Inflammatory macrophage treated with lipopolysaccharide for 4 hours (primary cell): ENCODE data around the gene GRAMD2B.
"Not testable (repeated sequence)": the region's sequence is repeated elsewhere in the genome, so short reads cannot be mapped to it uniquely, and the experiment has no call there.

Experiments
- DNase-seq: peaks from one replicate; pipeline ENCODE4 v3.0.0-alpha.2; 2020

The GRAMD2B gene

DNA sequence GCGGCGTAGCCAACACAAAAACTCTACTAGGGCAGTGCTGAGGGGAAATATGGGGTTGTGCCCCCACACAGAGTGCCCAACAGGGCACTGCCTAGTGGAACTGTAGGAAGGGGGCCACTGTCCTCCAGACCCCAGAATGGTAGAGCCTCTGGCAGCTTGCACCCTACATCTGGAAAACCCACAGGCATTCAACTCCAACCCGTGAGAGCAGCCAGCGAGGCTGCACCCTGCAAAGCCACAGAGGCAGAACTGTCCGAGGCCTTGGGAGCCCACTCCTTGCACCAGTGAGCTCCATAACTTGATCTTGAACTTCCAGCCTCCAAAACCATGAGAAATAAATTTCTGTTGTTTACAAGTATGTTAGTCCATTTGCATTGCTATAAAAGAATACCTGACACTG, 27.7 kb downstream of the GRAMD2B start:
- no peak for DNase-seq

DNA sequence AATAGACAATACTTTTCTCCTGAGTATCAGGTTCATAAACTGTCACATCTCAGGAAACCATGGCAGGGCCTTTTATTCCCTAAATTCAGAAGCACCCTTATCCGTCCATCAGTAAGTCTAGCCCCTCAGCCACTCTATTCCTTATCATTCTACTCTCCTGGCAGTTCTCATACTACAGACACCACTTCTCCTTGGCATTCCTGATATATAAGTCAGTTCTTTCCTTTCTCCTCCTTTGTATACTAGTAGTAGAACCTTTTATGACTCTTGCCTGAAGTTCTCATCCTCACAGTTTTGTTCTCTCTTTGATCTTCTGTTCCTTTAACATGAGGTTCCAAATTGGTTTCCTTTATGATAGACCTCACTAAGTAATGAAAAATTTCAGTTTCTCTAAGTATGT, 29.3 kb downstream of the GRAMD2B start:
- no peak for DNase-seq

DNA sequence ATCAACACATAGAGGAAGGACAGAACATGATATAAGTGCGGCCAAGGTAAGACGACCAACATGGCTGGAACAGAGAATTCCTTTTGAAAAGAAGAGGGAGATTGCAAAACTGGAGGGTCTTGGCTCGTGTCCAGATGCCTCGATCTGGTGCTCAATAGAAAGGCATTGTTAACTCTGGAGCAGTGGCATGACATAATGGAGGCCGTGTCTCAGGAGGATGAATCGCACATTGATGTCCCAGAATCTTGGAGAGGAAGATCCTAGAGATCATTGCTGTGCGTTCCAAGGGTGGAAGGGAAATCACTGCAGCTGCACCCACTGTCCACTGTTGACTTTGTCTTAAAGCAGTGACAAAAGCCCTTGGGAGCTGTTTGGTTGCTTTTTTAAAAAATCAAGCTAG, 30.9 kb downstream of the GRAMD2B start:
- DNase-seq, result no peak

DNA sequence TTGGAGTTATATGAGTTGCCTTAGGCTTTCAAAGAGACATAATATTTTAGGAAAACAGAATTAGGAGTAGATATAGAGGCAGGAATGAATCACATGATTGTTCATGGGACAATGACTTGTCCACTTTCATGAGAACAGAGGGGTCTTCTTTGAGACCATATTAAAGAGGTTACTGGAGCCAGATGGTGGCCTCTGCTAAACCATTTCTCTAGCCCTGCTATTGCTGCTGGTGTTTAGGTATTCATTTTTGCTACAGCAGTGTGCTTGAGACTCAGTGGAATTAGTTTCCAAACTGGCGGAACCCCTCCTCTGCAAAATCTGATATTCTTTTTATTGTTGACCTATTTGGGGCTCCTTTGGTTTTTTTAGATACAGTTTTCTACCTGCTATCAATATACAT, 31.3 kb downstream of the GRAMD2B start:
- DNase-seq, result no peak

DNA sequence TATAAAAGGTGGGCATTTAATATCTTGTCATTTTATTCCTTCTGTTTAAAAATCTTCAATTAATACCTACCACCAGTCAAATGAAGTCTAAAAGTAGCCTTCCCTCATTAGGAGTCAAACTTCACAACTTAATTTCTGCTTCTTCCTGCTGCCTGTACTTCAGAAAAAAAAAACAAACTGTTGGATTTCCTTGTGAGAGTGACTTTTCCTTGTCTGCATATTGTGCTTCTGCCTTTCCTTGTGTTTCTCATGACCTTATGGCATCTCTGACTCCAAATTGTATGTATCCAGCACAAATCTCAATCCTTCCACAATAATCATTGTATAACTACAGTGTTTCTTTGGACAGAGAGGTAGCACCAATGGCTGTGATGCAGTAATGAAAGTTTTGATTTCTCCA, 32.1 kb downstream of the GRAMD2B start:
- DNase-seq, result no peak

DNA sequence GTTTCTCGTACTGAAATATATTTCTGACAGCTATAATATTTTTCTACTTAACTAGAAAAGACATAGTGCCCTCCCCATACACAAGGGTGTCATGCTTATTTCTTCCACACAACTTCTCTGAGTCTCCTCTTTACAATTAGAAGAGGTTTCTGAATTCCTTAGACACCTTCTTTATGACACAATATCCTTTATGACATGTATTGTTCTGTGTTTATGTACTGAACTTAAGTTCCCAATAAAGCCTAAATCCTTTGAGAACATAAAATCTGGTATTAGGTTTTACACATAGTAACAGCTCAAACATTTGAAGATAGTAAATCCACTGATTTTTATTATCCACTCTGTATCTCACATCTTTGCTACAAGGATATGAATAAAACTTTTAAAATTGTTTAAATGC, 32.5 kb downstream of the GRAMD2B start:
- DNase-seq, result no peak

DNA sequence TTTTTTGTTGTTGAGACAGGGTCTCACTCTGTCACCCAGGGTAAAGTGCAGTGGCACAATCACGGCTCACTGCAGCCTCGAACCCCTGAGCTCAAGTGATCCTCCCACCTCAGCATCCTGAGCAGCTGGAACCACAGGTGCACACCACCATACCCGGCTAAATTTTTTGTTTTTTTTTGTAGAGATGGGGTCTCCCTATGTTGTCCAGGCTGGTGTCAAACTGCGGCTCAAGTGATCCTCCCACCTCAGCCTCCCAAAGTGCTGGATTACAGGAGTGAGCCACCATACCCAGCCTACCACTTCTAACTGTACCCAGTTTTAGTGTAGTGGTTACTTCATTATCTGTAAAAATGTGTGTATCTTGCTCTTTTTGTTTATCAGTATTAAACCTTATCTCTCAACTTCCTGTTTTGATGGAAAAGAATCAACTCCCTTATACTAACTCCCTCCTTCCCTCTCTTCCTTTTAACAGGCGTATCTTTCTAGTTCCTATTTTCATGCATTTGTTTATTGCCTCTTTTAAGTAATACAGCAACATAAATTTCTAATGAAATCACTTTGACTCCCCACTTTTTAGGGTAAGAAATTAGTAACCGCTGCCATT, 33.1 kb downstream of the GRAMD2B start:
- DNase-seq, result no peak

DNA sequence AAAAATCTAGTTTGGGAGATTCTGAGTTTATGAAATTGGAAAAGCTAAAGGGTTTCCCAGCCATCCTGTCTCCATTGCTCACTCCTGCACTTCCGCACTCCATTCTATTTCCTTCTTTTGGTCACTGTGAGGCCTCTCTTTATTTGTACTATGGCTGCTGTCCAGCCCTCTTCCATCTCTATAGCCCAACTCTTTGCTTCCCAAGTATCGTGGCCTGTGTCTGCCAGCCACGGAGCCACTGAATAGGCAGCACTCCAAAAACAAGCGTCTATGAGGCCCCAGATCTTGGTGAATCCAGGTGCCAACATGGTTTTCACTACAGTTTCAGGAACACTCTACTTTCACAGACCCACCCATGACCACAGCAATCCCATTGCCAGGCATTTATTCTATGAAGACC, 37.2 kb downstream of the GRAMD2B start:
- DNase-seq, result no peak

DNA sequence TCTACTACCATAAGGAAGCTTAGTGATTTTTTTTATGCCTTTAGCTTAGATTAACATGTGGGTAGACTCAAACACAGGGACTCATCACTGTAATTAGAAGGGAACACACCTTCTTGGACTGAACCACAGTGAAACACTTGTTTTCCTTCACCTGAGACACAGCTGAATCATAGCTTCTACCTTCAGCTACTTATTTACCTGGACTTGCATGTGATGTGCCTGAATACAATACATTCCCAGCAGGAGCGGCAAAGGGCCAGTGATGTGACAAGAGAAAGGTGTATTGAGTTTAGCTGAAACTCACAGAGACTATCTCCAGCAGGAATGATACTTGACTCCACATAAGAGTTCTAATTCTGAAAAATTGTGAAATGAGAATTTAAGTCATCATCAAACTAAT, 37.8 kb downstream of the GRAMD2B start:
- no peak for DNase-seq

DNA sequence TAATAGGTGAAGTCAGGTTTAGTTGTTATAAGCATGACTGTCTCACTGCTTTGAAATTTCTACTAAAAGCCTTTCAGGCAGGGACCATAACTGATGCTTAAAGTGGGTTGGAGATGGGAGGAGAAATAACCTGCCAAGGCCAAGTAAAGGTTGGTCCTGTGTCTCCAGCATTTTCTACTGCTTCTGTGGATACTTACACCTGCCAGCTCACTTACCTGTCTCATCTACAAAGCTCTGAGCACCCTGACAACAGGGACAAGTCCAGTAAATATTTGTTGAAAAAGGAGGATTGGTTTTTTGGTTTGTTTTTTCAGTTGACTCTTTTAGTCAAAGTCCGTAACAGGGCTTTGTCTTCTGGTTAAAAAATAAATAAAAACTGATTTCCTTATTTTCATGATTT, 38.6 kb downstream of the GRAMD2B start:
- no peak for DNase-seq

DNA sequence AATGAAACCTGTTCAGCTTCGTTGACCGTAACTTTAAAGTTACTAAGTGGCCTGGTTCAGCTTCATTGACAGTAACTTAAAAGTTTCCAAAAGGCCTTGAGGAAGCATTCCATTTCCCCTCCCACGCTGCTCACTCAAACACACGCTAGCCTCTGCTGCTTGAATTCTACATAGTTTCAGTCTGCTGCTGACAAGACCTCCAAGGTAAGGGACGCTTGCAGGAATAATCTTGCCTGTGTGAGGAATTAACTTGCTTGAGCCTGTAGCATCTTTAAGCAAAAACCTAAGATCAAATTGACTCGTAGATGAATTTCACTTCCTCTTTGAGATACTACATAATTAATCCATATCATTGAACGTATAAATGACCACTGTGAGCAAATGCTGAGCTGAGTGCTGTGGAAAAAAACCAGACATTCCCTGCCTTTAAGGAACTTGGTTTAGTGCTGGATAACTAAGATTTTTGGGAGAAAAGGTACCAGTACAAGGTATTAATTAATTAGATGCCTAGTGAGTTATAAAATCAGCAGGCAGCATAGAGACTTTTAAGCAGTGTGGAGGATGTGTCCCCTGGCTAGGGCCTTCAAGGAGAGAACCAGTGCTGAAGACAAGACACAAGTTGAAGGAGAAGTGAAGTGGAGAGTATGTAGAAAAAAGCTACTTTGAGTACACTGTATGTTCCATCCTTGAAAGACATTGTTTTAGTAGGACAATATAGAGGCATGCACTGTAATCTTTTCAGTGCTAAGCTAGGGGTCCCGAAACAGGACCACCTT, 39.2 kb downstream of the GRAMD2B start:
- no peak for DNase-seq

DNA sequence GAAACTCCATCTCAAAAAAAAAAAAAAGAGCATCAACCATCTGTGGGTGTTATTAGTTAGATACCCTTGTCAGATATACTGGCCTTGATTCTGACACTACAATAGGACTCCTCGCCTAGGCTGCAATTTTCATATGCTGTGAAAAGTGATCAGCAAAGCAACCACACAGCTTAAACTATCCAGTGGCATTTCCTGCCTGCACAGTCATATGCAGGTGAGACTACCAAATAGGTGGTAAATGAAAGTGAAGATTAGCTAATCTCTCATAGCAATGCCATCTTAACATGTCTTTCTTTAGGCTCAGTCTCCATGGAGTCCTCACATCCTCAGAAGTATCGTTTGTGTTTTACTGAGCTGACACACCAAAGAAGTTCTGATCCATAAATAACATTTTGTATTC, 40.8 kb downstream of the GRAMD2B start:
- DNase-seq, result no peak

DNA sequence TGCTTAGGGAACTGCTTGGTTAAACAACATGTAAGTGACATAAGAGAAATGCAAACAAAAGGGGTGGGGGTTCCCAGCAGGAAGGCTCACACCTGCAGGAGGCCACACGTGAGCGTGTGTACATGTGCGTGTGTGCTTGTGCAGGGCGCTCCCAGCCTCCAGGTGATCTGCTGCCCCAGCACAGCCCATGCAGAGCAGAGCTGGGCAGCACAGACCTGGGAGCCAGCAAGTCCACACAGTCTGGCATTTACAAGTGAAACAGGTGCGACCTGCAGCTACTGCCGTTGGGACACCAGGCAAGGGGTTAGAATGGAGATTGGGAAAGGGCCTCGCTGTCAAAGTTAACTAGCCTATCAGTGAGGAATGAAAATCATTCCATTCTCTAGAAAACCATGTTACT, 41.8 kb downstream of the GRAMD2B start:
- no peak for DNase-seq

DNA sequence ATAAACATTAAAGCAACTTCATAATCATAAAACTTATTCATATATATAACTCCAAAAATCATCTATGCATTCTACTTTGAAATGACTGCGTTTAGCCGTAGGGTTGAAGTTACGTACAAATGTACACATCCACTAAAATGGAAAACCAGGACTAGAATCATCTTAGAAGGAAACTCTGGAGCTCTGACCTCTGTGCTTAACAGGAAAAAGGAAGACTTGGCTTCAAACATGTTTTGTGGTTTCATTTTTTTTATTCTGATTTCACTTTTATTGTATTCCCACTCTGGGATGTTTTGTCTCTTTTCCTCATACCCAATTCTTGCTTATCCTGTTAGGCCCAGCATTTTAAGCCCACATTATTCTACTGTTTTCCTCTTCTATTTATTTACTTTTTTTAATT, 44.9 kb downstream of the GRAMD2B start:
- DNase-seq, result no peak

DNA sequence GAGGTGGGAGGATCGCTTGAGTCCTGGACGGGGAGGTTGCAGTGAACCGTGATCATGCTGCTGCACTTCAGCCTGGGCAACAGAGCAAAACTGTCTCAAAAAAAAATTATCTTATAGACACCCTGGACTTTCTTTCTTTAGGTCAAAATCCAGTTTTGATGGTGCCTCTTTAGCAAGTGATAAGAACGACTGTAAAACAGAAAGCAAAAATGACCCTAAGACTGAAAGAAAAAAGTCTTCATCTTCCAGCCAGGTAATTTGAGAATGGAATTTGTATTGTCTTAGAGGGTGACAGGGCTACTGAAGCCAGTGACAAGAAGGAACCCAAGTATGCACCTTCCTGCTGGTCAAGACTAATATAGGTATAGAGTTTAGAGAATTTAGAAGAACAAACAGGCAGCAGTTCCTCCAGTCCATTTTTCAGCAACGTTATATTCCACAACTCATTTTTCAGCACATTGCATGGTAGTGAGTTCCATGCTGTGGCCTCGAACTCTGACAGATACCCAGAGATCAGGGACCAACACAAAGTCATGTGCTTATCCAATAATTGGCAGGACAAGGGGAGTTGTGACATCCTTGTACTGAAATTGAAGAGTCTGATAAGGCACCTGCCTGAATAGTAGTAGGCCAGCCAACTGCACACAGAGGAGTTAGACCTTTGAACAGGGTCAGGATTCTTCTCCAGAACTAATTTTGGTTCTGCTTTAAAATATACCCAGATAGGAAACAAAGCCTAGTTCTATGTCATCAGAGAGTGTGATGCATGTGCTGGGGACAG, 46.5 kb downstream of the GRAMD2B start:
- no peak for DNase-seq

DNA sequence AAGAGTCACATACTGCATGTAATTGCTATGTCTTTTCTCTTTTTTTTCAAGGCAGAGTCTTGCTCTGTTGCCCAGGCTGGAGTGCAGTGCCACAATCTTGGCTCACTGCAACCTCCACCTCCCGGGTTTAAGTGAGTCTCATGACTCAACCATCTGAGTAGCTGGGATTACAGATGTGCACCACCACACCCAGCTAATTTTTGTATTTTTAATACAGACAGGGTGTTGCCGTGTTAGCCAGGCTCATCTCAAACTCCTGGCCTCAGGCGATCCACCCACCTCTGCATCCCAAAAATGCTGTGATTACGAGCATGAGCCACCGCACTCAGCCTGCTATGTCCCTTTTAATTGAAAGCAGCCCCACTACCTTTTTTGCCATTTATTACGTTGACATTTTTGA, 47.3 kb downstream of the GRAMD2B start:
- not testable (repeated sequence) for DNase-seq

DNA sequence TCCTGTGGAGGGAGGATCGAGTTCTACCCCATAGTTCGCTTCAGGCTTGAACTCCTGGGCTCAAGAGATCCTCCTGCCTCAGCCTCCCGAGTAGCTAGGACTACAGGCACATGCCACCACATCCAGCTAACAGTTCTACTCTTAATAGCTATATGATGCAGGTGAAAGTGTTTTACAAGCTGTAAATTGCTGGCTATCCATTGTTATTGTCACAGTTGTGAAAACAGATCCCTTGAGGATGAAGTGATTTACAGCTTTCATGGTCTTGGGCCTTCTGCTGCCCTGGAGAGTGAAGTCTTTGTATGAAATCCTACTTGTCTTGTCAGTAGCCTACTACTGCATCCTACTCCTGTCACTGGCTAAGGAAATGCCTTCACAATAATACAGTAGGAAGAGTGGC, 48.0 kb downstream of the GRAMD2B start:
- DNase-seq, result no peak

DNA sequence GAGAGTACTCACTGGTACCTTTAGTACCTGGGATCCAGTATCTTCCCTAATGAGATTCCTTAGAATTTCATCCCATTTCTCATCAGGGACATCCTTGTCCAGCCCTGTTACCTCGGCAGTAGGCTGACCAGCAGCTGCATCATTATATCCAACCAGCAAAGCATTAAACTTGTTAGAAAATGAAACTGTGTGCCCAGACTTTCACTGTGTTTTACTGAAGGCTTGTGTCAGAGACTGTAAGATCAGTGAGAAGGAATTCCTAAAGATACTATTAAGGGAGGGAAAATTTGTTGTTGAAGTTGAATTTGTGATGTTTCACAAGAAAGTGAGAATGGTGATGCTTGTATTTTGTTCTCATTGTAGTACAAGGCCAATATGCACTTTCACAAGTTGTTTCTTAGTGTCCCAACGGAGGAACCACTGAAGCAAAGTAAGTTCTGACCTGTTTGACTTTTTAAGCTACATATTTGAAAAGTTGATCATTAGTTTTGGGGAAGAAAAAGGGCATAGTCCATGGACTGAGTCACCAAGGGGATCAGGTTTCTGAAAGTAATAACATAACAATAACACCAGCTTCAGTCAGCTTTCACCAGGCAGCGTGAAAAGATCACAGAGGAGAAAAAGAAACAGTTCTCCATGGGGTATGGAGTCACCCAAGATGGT, 48.8 kb downstream of the GRAMD2B start:
- DNase-seq, result no peak

DNA sequence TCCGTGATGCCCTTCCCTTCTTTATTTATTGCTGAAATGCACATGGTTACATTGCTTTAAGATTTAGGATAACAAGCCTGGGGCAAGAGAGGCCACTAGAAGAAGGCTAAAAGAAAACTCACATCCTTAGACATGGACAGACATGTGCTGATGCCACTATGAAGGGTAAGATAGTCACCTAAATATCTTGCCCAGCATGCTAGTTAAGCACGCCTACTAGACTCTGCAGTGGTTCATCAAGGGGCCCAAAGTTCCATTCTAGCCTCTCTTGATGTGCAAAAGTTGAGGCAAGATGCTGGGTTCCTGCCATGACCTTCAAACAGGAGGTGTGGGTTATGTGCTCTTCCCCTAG, 49.3 kb downstream of the GRAMD2B start:
- no peak for DNase-seq

DNA sequence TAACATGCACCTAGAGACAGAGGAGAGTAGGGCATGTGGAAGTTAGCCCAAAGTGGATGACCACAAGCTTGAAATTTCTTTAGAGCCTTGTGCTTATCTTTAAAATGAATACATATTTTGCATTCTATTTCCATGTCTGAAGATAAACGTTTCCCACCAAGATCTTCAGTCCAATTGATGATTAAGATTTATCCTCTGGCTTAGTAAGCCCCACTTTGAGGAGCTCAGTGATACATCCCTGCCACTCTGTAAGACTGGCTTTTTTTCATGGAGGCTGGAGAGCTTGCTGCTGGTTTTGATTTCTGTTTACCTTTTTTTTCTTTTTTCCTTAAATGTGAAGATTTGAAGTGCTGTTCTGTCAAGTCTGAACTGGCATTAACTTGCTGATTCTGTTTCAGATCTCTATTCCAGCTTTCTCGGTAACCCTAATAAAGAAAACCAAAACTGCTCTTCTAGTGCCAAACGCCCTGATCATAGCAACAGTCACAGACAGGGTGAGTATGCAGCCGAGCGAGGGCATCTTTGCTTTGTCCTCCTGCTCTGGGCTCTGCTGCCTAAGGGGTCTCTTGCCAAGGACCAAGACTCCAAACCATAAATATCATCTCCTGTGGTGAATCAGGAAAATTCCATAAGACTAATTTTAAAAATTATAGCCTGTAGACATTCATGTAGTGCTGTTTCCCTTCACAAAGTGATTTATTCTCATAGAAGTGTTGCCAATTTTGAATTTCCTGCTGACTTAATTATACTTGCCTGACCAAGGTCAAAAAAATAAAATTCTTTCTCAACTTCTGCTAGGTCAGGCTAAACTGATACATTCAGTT, 54.3 kb downstream of the GRAMD2B start:
- DNase-seq, result no peak

DNA sequence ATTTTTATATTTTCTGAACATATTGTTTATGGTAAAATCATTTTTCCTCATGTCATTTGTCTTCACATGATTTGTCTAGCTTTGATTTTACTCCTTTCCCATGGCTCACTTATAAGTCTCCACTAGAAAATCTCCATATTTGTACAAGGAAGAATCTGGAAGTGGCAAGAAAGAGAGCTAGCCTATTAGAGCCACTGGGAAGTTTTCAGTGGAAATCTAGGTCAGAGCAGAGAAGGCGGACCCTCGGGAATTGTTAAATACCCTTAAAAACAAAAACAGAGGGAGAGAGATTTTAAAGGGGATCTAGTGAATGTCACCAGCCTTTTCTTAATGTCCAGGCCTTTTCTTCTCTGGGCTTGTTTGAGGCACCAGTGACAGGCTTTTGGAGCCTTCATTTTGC, 56.6 kb downstream of the GRAMD2B start:
- DNase-seq, result no peak

DNA sequence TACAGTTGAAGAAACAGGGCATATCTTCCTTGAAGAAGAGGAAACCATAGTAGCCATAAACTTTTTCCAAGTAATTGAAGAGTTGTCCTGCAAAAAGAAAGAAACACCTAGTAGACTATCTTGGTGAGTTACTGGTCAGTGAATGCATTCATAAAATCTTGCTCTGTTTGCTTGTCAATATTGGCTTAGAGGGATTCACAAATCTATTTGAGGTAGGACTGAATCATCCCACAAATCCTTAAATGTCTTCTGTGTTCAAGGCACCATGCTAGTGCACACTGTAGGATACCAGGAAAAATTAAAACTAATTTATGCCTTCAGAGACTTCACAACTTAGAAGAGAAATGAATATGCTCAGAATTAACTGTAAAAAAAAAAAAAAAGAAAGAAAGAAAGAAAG, 57.6 kb downstream of the GRAMD2B start:
- DNase-seq, result no peak

DNA sequence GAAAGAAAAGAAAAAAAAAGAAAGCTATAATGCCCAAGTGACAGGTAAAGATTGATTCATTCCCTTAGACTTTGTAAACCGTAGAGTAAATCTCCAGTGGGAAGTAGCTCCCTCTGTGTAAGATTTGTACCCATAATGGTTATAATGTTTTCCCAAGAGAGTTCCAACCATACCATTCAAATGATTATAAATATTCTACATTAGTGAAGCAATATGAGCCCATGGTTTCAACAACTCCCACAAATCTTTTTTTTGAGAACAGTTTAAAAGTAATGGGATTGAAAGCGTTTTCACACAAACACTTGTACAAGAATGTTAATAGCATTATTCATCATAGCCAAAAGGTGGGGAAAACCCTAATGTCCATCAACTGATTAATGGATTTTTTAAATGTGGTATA, 58.0 kb downstream of the GRAMD2B start:
- DNase-seq, result no peak
